Measurements from ENCODE around the gene SLC16A5.
"Not testable (repeated sequence)": the region's sequence is repeated elsewhere in the genome, so short reads cannot be mapped to it uniquely, and the experiment has no call there.

The SLC16A5 gene

GRCh38 chr17:75135946-75136345, 48.2 kb downstream of the SLC16A5 start:
- no peak for DNase-seq

GRCh38 chr17:75137762-75138161, 50.0 kb downstream of the SLC16A5 start:
- DNase-seq, result not testable (repeated sequence)

GRCh38 chr17:75138519-75138918, 50.8 kb downstream of the SLC16A5 start:
- no peak for DNase-seq

- no peak for DNase-seq
These were observed 54.6 kb downstream of the SLC16A5 start for GRCh38 chr17:75142236-75142971.

GRCh38 chr17:75144816-75145512, 57.2 kb downstream of the SLC16A5 start:
- no peak for DNase-seq

GRCh38 chr17:75146592-75146991, 58.8 kb downstream of the SLC16A5 start:
- DNase-seq, result no peak

- no peak for DNase-seq
These were observed 60.3 kb downstream of the SLC16A5 start for GRCh38 chr17:75147878-75148546.

GRCh38 chr17:75151930-75152329, 64.2 kb downstream of the SLC16A5 start:
- DNase-seq, result no peak

- DNase-seq, result no peak
These were observed 64.8 kb downstream of the SLC16A5 start for GRCh38 chr17:75152523-75152921.

- DNase-seq, result peak; percentile 28
These were observed 65.4 kb downstream of the SLC16A5 start for GRCh38 chr17:75152922-75153779.

- DNase-seq, result peak; percentile 18
These were observed 66.0 kb downstream of the SLC16A5 start for GRCh38 chr17:75153780-75154194.

GRCh38 chr17:75154195-75155106, 66.7 kb downstream of the SLC16A5 start, which contains the start of gene JPT1:
JPT1 (minus strand) TSS chr17:75154512; CDS start chr17:75154397, 115 bp downstream.
- peak; percentile 96 for DNase-seq

GRCh38 chr17:75155191-75155601, 67.4 kb downstream of the SLC16A5 start:
- no peak for DNase-seq

Data from NCI-H1105 treated with DMSO at 0.1 percent for 48 hours (cell line).